NOMO-1 (cell line): ENCODE measurements around the gene KRTAP4-8.
"Not testable (repeated sequence)": the region's sequence is repeated elsewhere in the genome, so short reads cannot be mapped to it uniquely, and the experiment has no call there.

Experiments used
- DNase-seq, 2 experiments: peaks; one replicate each; lab custom pipeline; 2025; ENCODE audit not compliant: unreplicated experiment in 2 of 2; lab: John Stamatoyannopoulos, UW

The KRTAP4-8 gene

GRCh38 chr17:41098042-41098441, at the start of gene KRTAP4-8:
KRTAP4-8 (minus strand) TSS chr17:41098142; CDS start chr17:41098084, 58 bp downstream.
- DNase-seq: no peak

- no peak for DNase-seq
Measured at GRCh38 chr17:41145261-41145660, 47.3 kb upstream of the KRTAP4-8 start.

- DNase-seq: no peak
Measured at GRCh38 chr17:41144846-41145245, 46.9 kb upstream of the KRTAP4-8 start.

GRCh38 chr17:41141361-41141760, 43.4 kb upstream of the KRTAP4-8 start:
- DNase-seq: no peak

- no peak for DNase-seq
Measured at GRCh38 chr17:41140360-41141131, 42.6 kb upstream of the KRTAP4-8 start, which contains the start of gene KRTAP4-6. KRTAP4-6 (minus strand) TSS chr17:41140544; CDS start chr17:41140487, 57 bp downstream.

GRCh38 chr17:41139865-41140264, 41.9 kb upstream of the KRTAP4-8 start:
- DNase-seq: not testable (repeated sequence)

- DNase-seq: no peak
Measured at GRCh38 chr17:41133880-41134735, 36.2 kb upstream of the KRTAP4-8 start.

- DNase-seq: peak in 1 of 2 experiments; percentile 51
Measured at GRCh38 chr17:41131979-41132378, 34.0 kb upstream of the KRTAP4-8 start.

- no peak for DNase-seq
Measured at GRCh38 chr17:41127371-41127770, 29.4 kb upstream of the KRTAP4-8 start.

- DNase-seq: no peak
Measured at GRCh38 chr17:41126412-41126811, 28.5 kb upstream of the KRTAP4-8 start.

- no peak for DNase-seq
Measured at GRCh38 chr17:41125064-41125463, 27.1 kb upstream of the KRTAP4-8 start.

GRCh38 chr17:41123991-41124371, 26.0 kb upstream of the KRTAP4-8 start, which contains the start of gene KRTAP4-12:
KRTAP4-12 (minus strand) TSS chr17:41124182; CDS start chr17:41124122, 60 bp downstream.
- not testable (repeated sequence) for DNase-seq

GRCh38 chr17:41123292-41123990, 25.5 kb upstream of the KRTAP4-8 start:
- DNase-seq: not testable (repeated sequence)

GRCh38 chr17:41121742-41122141, 23.8 kb upstream of the KRTAP4-8 start:
- no peak for DNase-seq

GRCh38 chr17:41119696-41120690, 22.1 kb upstream of the KRTAP4-8 start:
- DNase-seq: peak in 1 of 2 experiments; percentile 77

GRCh38 chr17:41118721-41119120, 20.8 kb upstream of the KRTAP4-8 start:
- DNase-seq: no peak

GRCh38 chr17:41117846-41118386, 20.0 kb upstream of the KRTAP4-8 start, which contains the start of gene KRTAP4-11:
KRTAP4-11 (minus strand) TSS chr17:41118373; CDS start chr17:41118315, 58 bp downstream.
- not testable (repeated sequence) for DNase-seq

- DNase-seq: peak; percentile 32 to 66
Measured at GRCh38 chr17:41116297-41116696, 18.4 kb upstream of the KRTAP4-8 start.
